SH-SY5Y (cell line): ENCODE results near the gene MACROD2.

Experiments used
- GATA2 ChIP-seq: IDR thresholded peaks from 2 replicates; pipeline ENCODE4 v1.6.1; 2011; ENCODE audit warnings: mild to moderate bottlenecking, low read depth, low read length
- GATA3 ChIP-seq: IDR thresholded peaks from 2 replicates; pipeline ENCODE4 v1.6.1; 2011; ENCODE audit warnings: low read depth, mild to moderate bottlenecking, low read length, moderate library complexity

- TF ChIP-seq GATA3: no peak
- no peak for TF ChIP-seq GATA2
Measured at GRCh38 chr20:16003310-16003709, 2008.0 kb downstream of the MACROD2 start.
